ENCODE results near the gene RAB14.
A peak's percentile ranks its signal among the peaks of the same experiment; 100 is the strongest.

Gene RAB14

DNA sequence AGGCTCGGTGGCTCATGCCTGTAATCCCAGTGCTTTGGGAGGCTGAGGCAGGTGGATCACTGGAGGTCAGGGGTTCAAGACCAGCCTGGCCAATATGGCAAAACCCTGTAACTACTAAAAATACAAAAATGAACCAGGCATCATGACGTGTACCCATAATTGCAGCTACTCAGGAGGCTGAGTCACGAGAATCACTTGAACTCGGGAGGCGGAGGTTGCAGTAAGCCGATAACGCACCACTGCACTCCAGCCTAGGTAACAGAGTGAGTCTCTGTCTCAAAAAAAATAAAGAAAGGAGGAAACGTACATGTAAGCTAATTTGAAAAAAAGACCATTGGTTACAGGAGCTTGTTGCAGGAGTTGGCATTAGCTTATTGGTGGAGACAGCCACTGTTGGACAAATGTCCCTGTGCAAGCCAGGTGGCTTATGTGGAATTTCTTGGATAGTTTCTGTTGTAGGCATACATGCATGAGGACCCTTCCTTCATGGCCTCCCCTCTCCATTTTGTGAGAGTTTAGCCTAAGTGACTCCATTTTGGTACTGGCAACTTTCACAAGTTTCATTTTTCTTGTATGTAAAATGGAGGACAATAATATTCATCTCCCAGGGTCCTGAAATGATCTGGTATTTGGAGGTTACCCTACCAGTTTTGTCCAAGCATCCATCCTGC, 16.8 kb upstream of the RAB14 start:
- DNase-seq, result no peak

DNA sequence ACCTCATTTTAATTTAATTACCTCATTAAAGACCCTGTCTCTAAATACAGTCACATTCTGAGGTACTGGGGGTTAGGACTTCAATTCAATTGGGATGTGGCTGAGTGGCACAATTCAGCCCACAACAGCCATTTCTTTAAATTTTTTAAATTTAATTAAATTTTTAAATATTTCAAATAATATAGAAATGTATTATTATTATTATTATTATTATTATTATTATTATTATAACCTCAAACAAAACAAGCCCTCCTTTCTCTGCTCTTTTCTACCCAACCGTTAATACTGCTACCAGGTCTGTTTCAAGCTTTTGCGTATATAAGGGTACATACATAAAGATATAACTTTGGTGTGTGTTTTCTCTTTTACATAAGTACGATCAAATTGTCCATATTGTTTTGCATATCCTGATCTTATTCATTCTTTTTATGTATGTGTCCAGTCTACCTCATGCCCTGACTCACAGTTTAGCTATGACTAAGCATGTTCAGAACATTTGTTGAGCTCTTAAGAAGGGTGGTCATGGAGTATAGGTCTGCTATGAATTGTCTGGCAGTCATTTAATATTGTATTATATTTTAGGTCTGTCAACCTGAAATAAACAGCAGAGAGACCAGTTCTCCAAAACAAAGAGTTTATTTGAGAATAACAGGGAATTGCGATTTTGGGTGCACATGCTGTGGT, 16.1 kb upstream of the RAB14 start:
- peak; percentile 43 for DNase-seq

DNA sequence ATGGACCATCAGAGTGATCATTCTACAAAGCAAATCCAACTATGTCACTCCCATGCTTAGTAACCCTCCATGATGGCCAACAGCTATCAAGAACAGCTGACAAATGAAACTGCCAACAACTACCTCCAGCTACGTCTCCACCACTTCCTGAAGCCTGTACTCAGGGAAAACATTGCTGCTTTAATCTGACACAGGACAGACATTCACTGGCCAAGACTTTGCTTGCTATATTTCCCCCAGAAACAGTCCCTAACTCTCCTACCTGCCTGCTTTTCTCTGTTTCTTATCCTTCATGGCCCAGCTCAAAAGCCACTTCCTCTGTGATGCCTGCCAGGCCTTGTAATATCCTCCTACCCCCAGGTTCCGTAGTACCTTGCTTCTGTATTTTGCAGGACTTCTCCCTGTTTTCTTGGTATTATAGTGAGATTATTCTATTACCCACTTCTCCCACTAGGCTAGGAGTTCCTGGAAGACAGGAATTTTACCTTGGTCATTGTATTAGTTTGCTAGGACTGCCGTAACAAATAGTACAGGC, 14.7 kb upstream of the RAB14 start:
- DNase-seq, result peak; percentile 8

DNA sequence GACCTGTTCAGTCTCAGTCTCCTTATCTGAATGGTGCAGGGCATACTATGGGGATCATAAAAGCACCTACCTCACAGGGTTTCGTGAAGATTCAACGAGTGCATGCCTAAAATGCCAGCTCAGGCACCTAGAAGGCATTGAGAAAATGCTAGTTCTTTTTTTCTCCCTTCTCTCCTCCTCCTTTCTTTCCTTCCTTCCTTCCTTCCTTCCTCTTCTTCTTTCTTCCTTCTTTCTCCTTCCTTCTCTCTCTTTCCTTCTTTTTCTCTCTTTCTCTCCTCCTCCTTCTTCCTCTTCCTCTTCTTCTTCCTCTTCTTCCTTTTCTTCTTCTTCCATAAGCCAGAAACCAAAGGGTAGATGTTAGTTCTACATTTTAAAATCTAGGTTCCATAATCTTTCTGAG, 12.3 kb upstream of the RAB14 start:
- no peak for DNase-seq

DNA sequence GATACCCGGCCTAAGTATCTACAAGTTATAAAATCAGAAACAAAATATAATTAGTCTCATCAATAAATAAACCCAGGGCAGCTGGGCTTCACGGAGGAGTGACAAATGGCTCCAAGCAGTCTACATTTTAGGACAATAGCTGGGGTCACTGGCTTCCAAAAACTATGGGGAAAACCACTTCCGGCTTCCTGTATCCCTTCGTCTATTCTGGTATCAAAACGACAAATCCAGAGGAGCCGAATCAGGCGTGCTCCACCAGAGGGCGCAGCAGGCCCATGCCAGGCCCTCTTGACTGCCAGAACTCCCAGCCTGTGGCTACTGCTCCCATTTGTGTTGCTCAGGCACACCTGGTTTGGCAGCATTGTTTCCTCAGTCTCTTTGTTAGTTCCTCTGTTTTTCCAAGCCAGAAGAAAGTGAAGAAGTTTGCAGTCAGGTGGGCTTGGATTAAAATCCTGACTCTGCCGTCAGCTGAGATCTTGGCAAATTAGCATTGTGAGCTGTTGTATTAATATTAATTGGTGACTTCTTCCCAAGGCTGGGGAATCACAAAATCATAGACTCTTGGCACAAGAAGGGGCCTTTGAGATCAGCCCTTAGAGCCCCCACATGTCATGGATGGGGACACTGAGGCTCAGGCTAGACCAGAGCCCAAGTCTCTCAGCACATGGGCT, 11.6 kb upstream of the RAB14 start:
- peak; percentile 89 for DNase-seq

DNA sequence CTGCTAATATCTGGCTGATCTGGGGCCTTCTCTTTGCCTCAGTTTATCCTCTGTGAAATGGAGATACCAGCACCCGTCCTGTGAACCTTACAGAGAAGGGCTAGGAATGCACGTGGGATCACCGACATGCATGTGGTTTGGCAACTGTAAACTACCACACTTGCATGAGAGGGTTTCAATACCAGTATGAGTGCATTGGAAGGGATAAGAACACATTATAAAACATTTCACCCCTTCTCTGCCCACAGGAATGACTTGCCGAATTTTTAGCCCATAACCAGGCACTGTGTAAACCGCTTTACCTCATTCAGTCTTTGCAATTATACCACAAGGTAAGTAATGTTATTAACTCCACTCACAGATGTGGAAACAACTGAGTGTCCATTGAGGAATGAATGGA, 8.9 kb upstream of the RAB14 start:
- DNase-seq, result no peak

DNA sequence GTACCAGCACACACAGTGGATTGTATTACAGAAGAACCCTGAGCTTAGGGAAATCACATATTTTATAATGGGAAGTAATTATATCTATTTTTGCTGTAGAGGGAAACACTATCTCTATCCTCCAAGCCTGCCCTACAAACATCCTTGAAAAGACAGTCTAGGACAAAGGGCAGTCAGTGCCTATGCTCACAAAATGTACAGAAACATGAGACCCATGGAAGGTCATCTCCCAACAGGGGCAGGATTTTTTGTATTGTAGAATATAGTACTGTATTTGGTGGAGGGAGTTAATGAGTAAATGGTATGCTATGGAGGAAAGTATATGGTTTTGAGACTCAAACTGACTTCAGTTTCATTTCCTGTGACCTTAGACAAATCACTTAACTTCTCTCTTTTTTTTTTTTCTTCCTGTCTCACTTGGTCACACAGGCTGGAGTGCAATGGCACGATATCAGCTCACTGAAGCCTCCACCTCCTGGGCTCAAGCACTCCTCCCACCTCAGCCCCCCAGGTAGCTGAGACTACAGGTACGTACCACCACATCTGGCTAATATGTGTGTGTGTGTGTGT, 5.8 kb upstream of the RAB14 start:
- peak; percentile 65 for DNase-seq

DNA sequence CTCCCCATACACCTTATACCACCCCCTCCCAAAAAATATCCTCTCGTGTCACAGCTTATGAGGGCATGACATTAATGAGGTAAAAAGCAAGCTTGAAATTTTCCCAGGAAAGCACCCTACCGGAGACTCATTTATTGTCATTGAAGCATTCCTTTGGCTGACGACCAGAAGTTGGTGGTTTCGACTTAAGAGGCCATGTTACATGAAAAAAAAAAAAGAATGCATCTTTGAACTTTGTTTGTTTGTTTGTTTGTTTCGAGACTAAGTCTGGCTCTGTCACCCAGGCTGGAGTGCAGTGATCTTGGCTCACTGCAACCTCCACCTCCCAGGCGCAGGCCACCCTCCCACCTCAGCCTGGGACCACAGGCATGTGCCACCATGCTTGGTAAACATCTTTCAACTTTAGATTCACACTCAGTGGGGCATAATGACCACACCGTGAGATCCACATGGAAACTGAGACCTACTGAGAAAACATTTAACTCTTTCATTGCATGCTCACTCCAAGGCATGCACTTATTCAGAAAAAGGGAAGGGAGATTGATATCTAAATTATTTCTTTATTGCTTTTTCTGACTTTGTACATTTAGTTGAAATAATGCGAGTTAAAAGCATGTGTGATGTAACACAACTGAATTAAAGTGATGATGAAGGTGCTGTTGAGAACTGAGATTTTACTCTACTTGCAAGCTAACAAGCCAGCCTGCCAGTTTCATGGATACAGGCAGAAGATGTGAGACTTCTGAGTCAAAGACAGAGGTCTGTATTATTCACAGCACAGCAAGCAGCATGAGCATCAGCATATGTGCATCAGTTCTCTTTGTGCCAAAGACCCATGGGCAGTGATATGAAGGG, 5.1 kb upstream of the RAB14 start:
- no peak for DNase-seq

DNA sequence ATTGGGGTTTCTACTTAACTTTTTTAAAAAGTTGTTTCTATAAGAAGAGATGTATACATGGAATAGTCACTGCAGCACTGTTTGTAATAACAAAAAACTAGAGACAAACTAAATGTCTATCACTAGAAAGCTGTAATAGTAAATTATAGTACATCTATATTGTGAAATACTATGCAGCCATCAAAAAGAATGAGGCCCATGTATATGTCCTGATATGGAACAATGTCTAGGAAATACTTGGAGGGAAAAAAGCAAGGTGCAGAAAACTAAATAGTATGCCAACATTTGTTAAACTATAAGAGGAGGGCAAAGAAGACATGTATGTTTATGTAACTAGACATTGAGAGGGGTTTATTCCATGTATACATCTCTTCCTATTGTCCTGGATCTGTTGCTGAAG, 2.9 kb upstream of the RAB14 start:
- DNase-seq, result no peak

DNA sequence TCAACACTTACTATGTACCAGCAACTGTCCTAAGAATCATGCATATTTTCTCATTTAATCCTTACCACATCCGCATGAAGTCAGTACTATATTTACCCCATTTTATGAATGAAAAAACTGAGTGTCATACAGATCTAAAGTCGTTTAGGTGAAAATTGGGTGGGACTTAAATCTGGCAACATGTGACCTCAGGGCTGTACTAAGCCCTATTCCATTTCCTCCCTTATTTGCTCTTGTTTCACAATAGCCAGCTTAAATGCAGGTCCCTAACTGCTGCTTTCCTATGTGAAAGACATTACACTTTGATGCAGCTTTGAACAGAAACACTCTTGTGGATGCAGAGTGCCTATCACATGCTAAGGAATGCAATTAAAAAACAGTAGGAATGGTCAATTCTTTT, 2.5 kb upstream of the RAB14 start:
- no peak for DNase-seq

DNA sequence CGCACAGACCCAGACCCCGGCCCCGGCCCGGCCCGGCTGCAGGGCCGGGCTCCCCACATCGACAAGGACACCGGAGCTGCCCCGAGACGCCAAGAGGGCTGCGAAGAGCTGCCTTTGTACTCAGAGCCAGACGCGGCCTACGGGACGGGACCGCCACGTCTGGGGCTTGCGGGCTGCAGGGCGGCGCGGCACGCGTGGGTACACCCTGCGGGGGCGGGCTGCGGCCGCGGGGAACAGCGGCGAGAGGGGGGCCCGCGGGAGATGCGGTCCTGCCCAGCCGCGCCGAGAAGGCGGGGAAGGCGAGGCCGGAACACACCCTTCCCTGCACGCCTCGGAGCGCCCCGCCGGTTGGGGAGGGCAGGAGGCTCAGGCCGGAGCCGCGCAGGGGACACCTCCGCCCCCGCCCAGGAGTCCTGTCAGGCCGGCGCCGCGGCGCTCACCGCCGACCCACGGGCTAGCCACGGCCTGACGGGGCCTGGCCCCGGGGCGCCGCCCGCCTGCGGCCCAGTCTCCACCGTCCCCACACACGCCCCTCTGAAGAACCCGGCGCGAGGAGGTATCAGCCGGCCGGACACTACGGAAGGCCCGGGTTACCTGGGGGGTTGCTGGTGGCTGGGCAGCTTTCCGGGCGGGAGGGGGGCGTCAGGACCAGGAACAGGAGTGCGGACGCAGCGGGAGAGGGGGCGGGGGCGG, 478 bp downstream of the RAB14 start:
- peak; percentile 37 for DNase-seq

DNA sequence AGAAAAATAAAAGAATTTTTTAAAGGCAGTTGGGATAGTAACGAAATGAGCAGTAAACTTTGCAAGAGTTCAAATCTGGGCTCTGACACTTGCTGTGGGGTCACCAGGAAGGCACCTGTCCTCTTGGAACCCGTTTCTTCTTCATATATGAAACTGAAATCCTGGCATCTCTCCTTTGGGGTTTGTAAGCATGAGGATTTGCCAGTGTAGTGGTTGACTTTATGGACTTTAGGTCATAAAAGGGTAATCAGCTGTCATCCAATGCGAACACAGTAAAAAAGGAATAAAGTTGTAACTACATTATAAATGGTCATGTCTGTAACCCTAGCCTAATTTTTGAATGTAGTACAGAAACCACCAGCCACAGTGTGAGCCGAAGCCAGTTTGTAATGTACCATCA, 1.3 kb downstream of the RAB14 start:
- DNase-seq, result no peak

DNA sequence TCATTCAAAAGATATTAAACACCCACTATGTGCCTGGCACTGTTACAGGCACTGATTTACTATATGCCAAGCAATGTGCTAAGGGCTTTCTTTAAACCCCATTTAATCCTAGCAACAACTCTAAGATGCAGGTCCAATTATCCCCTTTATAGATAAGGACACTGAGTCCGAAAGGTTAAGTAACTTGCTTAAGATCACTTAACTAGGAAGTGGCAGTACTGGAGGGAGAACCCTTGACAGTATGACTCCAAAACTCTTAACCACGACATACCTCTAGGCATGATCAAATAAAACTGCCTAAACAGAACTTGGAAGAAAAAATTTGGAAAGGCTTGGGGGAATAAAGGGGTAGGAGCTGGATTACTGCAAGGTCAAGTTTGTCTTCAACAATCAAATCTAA, 1.7 kb downstream of the RAB14 start:
- peak; percentile 30 for DNase-seq

DNA sequence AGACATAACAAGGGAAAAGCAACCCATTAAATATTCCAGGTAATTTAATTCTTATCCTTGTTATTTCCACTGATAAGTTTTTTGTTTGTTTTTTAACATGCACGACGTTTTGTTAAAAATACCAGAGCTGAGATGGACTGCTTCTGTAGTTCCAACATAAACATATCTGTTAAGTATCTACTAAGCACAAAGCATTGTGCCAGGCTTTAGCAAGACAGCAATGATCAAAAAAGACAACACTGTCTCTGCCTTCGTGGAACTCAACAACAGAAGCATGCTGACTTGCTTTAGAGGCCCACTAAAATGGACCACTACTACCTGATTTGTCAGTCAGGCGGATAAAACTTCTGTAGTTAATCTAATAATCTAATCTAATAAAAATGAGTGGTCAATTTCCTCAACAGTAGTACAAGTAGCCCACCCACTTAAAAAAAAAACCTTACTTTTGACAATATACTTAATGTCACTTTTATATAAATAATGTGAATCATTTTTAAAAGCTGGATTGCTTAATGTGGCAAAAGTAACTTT, 3.1 kb downstream of the RAB14 start:
- no peak for DNase-seq

DNA sequence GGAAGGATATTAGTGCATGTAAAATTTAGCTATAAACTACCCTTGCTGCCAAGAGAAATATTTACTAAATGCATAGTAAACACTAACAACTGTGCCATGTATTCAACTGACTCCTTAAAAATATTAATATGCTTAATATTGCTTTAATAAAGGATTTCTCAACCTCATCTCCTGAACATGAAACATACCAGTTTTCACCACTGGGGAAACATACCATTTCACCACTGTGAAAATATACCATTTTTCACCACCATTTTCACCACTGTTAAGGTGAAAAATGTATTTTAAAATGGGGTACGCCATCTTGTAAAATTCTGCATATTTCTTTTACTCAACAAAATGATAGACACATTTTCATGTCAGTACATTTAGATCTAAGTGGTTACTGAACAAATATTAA, 4.5 kb downstream of the RAB14 start:
- DNase-seq, result no peak

DNA sequence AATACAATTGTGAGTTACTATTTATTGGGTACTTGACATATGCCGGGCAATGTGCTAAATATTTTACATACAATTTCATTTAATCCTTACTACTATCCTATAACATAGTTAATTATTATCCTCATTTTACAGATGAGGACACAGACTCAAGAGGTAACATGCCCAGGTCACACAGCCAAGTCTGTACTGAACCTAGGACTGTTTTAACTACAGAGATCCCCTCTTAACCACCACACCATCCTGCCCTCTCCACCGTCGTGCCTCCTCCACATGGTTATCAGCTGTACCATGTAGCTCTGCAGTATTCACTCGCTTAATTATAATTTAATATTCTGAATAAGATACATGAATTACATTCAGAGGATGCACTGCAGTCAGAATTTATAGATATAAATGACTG, 5.3 kb downstream of the RAB14 start:
- no peak for DNase-seq

DNA sequence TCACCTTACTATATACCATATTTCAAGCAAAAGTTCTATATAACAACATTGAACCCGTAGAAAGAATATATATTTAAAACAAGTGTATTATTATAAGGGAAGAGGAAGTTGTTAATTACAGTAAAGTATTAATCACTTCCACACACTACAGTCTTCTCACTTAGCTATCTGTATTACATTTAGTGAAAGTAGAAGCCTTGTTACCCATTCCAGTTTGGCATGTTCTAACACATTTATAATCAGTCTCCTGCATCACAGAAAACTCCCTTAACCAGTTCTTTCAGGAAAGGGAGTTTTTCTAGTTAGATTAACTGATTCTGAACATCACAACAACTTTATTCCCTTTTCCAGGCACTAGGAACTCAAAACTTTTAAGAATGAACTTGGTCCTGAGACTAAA, 6.9 kb downstream of the RAB14 start:
- peak; percentile 10 for DNase-seq

DNA sequence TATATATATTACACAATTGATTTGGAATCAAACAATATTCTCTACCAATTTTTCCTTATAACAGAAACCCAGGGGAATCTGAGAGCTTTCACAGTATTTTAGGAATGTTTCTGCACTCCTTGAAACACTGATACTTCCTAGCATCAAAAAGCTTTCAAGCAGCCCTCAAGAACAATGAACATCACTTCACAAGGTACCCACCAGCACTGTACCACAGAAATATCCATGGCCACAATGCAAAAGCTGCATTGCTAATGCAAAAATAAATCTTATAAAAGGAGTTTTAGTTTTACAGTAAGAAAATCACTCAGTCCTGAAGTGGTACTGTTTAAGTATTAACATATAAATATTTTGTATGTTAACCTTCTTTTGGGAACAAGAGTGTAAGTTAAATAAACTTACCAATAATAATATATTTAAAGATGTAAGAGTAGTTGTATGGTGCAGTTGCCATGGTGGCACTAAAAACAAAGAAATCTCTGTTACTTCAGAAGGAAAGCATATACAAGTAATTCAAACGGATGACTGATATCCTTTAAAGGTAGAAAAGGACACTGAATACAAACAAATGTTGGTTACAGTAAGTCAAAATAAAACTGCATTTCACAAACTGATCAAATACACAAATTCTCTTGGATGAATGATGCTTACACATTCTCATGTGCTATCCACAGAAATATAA, 8.6 kb downstream of the RAB14 start:
- DNase-seq, result no peak

DNA sequence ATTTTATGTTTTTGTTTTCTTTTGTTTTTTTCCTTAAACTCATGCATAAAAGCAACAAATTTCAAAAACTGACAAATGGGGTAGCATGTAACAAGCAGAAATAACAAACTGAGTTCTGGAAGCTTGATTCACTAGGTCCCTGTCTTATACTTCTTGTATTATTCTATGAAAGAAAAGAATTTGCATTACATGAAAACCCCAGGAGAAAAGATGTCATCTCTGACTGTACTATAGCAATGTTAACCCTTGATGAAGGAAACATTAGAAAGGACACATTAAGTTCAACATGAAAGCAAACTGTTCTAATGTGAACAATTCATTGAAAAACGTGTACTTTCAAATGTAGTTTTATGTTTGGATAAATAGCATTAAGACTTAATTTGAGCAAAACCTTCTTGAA, 9.2 kb downstream of the RAB14 start:
- no peak for DNase-seq

DNA sequence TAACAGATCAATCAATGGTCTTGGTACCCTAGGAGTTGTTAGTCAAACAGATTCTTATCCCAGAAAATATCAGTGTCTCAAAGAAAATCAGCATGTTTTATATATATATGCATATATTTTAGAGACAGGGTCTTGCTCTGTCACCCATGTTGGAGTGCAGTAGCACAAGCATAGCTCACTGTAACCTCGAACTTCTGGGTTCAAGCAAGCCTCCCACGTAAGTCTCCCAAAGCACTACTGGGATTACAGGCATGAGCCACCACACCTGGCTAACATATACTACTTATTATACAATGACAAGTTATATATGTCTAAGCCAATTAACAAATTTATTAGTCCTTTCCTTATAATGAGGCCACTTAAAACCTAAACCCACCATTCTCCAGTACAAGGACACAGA, 10.4 kb downstream of the RAB14 start:
- no peak for DNase-seq

DNA sequence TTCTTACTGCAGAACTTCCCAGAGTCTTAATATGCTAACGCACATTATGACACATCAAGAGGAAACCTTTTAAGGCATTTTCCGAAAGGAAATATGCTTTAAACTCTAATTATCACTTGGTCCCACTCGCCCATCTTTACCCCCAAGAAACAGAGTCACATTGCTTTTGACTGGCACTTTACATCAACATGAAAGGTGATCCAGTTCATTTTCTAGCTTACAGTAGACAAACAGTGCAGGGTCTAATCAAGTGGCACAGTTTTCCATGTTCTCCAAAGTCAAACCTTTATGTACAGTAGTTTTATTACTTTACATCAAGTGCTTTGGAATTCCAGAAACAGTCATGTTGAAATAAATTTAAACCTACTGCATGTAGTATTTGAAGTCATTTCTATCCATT, 12.0 kb downstream of the RAB14 start:
- DNase-seq, result no peak
